Liver (tissue), 9 donors: ENCODE results near the gene MLLT3. TPM values are rescaled to one million over a fixed set of nuclear protein-coding genes. Genes with fewer than 3 reads are reported as not detected.

Experiments used
- DNase-seq: peaks from one replicate; pipeline ENCODE4 v3.0.0-alpha.2; 2017; ENCODE audit warnings: low spot score
- H3K27ac ChIP-seq, 2 donors: one replicate each; pipeline ENCODE4 v1.7.0; 2013; ENCODE audit warnings: inconsistent platforms in 2 of 2, low read length in 2 of 2, control low read depth in 1 of 2, low read depth in 1 of 2, mild to moderate bottlenecking in 1 of 2
- H3K27me3 ChIP-seq, 4 donors: one replicate each; pipeline versions ENCODE4 v1.6.1 to v1.7.0; 2013; ENCODE audit warnings: low read length in 3 of 4, inconsistent platforms in 1 of 4, mild to moderate bottlenecking in 1 of 4, moderate library complexity in 1 of 4; ENCODE audit not compliant: control insufficient read depth in 4 of 4, insufficient read depth in 4 of 4
- H3K36me3 ChIP-seq, 4 donors: one replicate each; pipeline versions ENCODE4 v1.6.1 to v1.7.0; 2013; ENCODE audit warnings: low read length in 3 of 4, mild to moderate bottlenecking in 3 of 4, low read depth in 1 of 4, moderate library complexity in 1 of 4; ENCODE audit not compliant: control insufficient read depth in 4 of 4, insufficient read depth in 3 of 4
- H3K4me1 ChIP-seq, 4 donors: one replicate each; pipeline versions ENCODE4 v1.6.1 to v1.7.0; 2013; ENCODE audit warnings: low read length in 3 of 4, mild to moderate bottlenecking in 3 of 4, moderate library complexity in 1 of 4; ENCODE audit not compliant: control insufficient read depth in 4 of 4, insufficient read depth in 4 of 4
- H3K4me3 ChIP-seq, 3 donors: one replicate each; pipeline versions ENCODE4 v1.6.1 to v1.7.0; 2013; ENCODE audit warnings: low read length in 3 of 3, control low read depth in 1 of 3, low read depth in 1 of 3, mild to moderate bottlenecking in 1 of 3
- H3K9ac ChIP-seq, 2 donors: one replicate each; pipeline ENCODE4 v1.7.0; 2013; ENCODE audit warnings: low read length in 2 of 2, mild to moderate bottlenecking in 2 of 2, moderate library complexity in 2 of 2, control low read depth in 1 of 2, low read depth in 1 of 2
- H3K9me3 ChIP-seq, 4 donors: one replicate each; pipeline versions ENCODE4 v1.6.1 to v1.7.0; 2013; ENCODE audit warnings: low read length in 3 of 4; ENCODE audit not compliant: control insufficient read depth in 4 of 4
- ATF3 ChIP-seq: IDR thresholded peaks from 2 replicates; pipeline ENCODE4 v1.6.1; 2016; ENCODE audit warnings: antibody characterized with exemption
- CTCF ChIP-seq: fragments of 150-350 bp; IDR thresholded peaks from 2 replicates; pipeline ENCODE4 v1.5.1; 2017; ENCODE audit warnings: improper control_type of control experiment, low read depth, low read length; ENCODE audit not compliant: missing input control
- EGR1 ChIP-seq, 2 donors: IDR thresholded peaks; 2 replicates each; pipeline ENCODE4 v1.6.1; 2016 to 2018; ENCODE audit warnings: antibody characterized with exemption in 2 of 2, low read depth in 2 of 2
- FOXA1 ChIP-seq: IDR thresholded peaks from 2 replicates; pipeline ENCODE4 v1.6.1; 2016; ENCODE audit warnings: antibody characterized with exemption
- FOXA2 ChIP-seq: IDR thresholded peaks from 2 replicates; pipeline ENCODE4 v1.6.1; 2016; ENCODE audit warnings: antibody characterized with exemption
- GABPA ChIP-seq, 2 donors: IDR thresholded peaks in 1 of 2; conservative IDR thresholded peaks in 1 of 2; 2 replicates each; pipeline ENCODE4 v1.6.1; 2016; ENCODE audit warnings: antibody characterized with exemption in 2 of 2, mild to moderate bottlenecking in 1 of 2, moderate library complexity in 1 of 2
- HNF4A ChIP-seq, 2 donors: conservative IDR thresholded peaks; 2 replicates each; pipeline ENCODE4 v1.6.1; 2016; ENCODE audit warnings: antibody characterized with exemption in 2 of 2, mild to moderate bottlenecking in 2 of 2
- HNF4G ChIP-seq: IDR thresholded peaks from 2 replicates; pipeline ENCODE4 v1.6.1; 2016; ENCODE audit warnings: antibody characterized with exemption
- JUND ChIP-seq, 2 donors: IDR thresholded peaks; 2 replicates each; pipeline ENCODE4 v1.6.1; 2016; ENCODE audit warnings: antibody characterized with exemption in 2 of 2
- MAX ChIP-seq: IDR thresholded peaks from 2 replicates; pipeline ENCODE4 v1.6.1; 2016; ENCODE audit warnings: antibody characterized with exemption
- NR2F2 ChIP-seq: IDR thresholded peaks from 2 replicates; pipeline ENCODE4 v1.6.1; 2016; ENCODE audit warnings: antibody characterized with exemption
- RAD21 ChIP-seq, 2 donors: IDR thresholded peaks; 2 replicates each; pipeline ENCODE4 v1.6.1; 2016; ENCODE audit warnings: antibody characterized with exemption in 2 of 2, mild to moderate bottlenecking in 2 of 2
- REST ChIP-seq: IDR thresholded peaks from 2 replicates; pipeline ENCODE4 v1.6.1; 2016; ENCODE audit warnings: antibody characterized with exemption, mild to moderate bottlenecking
- RXRA ChIP-seq, 2 donors: IDR thresholded peaks; 2 replicates each; pipeline ENCODE4 v1.6.1; 2017 to 2018; ENCODE audit warnings: antibody characterized with exemption in 2 of 2, mild to moderate bottlenecking in 1 of 2
- SP1 ChIP-seq: IDR thresholded peaks from 2 replicates; pipeline ENCODE4 v1.6.1; 2018; ENCODE audit warnings: antibody characterized with exemption, mild to moderate bottlenecking
- TAF1 ChIP-seq: conservative IDR thresholded peaks from 2 replicates; pipeline ENCODE4 v1.6.1; 2016; ENCODE audit warnings: antibody characterized with exemption, mild to moderate bottlenecking
- YY1 ChIP-seq: IDR thresholded peaks from 2 replicates; pipeline ENCODE4 v1.6.1; 2016; ENCODE audit warnings: antibody characterized with exemption, mild to moderate bottlenecking
- ZBTB33 ChIP-seq: IDR thresholded peaks from 2 replicates; pipeline ENCODE4 v1.6.1; 2016; ENCODE audit warnings: antibody characterized with exemption
- WGBS: extraction: QIAGEN DNeasy Blood & Tissue Kit; methylation state at CpG from one replicate; pipeline ENCODE4 v1.1.7; 2013; 5-methylcytosine and 5-hydroxymethylcytosine counted together
- polyA plus RNA-seq, 2 donors: library from polyadenylated mRNA; stranded (reverse) in 1 of 2; unstranded in 1 of 2; fragments of 200-250 nt in 1 of 2; fragments of >200 nt in 1 of 2; fragmentation: Nextera tagmentation in 1 of 2; extraction: Ambion mirVana in 1 of 2; gene quantifications; one replicate each; pipeline versions ENCODE4 v1.2.1 to v1.2.3, GENCODE V29; 2013 to 2015
- total RNA-seq, 2 donors: library from RNA; depleted of rRNA; stranded (reverse); fragments of >200 nt; gene quantifications; one replicate each; pipeline ENCODE4 v1.2.3, GENCODE V29; 2014
- donor health status: healthy.
- donor health status: healthy.
- donor health status: healthy.
- donor health status: healthy.
- donor health status: healthy.

Gene MLLT3
- total and polyA plus RNA-seq, 4 donors: 0.79 to 25.5 (median 1.3) TPM

GRCh38 chr9:20561531-20561930 lies 60.8 kb downstream of the MLLT3 start (continued):
- TF ChIP-seq ZBTB33 (no peak), SP1 (no peak), RXRA (IDR thresholded peaks at IDR 0.05) (no peak), NR2F2 (no peak), TAF1 (no peak), RAD21 (IDR thresholded peaks at IDR 0.05) (no peak), FOXA2 (no peak)

- Histone ChIP-seq H3K9me3 (no peaks in the 10 kb centered on the region), H3K36me3 (no peaks in the 10 kb centered on the region), H3K4me1 (no peaks in the 10 kb centered on the region), H3K27me3 (no peaks in the 10 kb centered on the region), H3K9ac (no peak overlapping the region), H3K4me3 (no peak overlapping the region), H3K27ac (no peak overlapping the region)
- no peak for TF ChIP-seq HNF4G
- no peak for TF ChIP-seq RAD21 (IDR thresholded peaks at IDR 0.05)
- no peak for TF ChIP-seq REST
- no peak for TF ChIP-seq HNF4A (conservative IDR thresholded peaks at IDR 0.05)
- TF ChIP-seq SP1: no peak
- TF ChIP-seq MAX: no peak
- TF ChIP-seq FOXA1: no peak
- TF ChIP-seq TAF1: no peak
- no peak for TF ChIP-seq YY1
- no peak for TF ChIP-seq NR2F2
- no peak for TF ChIP-seq GABPA (IDR thresholded peaks at IDR 0.05 in 1 of 2, conservative IDR thresholded peaks at IDR 0.05 in 1 of 2)
- 54% methylated on average over 1 of the region's 1 CpG for WGBS
- DNase-seq: no peak
Measured at GRCh38 chr9:20559231-20559890, 62.9 kb downstream of the MLLT3 start.

GRCh38 chr9:20558566-20559016 lies 63.7 kb downstream of the MLLT3 start:
- Histone ChIP-seq H3K36me3 (no peaks in the 10 kb centered on the region), H3K27me3 (no peaks in the 10 kb centered on the region), H3K4me3 (no peak overlapping the region), H3K4me1 (no peaks in the 10 kb centered on the region), H3K27ac (no peak overlapping the region), H3K9me3 (no peaks in the 10 kb centered on the region), H3K9ac (no peak overlapping the region)
- 77% methylated on average over 2 of the region's 2 CpGs for WGBS
- no peak for DNase-seq
- no peak for TF ChIP-seq FOXA2
- TF ChIP-seq TAF1: no peak
- TF ChIP-seq ATF3: no peak
- TF ChIP-seq EGR1 (IDR thresholded peaks at IDR 0.05; ENCODE audit: low read depth in 2 of 2): no peak
- no peak for TF ChIP-seq GABPA (IDR thresholded peaks at IDR 0.05 in 1 of 2, conservative IDR thresholded peaks at IDR 0.05 in 1 of 2)
- TF ChIP-seq JUND (IDR thresholded peaks at IDR 0.05): no peak
- no peak for TF ChIP-seq REST
- no peak for TF ChIP-seq CTCF
- TF ChIP-seq FOXA1: no peak
- no peak for TF ChIP-seq MAX
- TF ChIP-seq NR2F2: no peak
- TF ChIP-seq HNF4G: no peak
